ENCODE data around the gene TNFRSF19. TPM values are rescaled to one million over a fixed set of nuclear protein-coding genes. Genes with fewer than 3 reads are reported as not detected.
"Not testable (repeated sequence)": the region's sequence is repeated elsewhere in the genome, so short reads cannot be mapped to it uniquely, and the experiment has no call there.

Gene TNFRSF19
- 31.3 and 38.5 TPM in 2 replicates for total RNA-seq

GRCh38 chr13:23570099-23570920 lies at the start of gene TNFRSF19:
TSS of gene TNFRSF19 (plus strand) at chr13:23570412. CDS start at chr13:23590184, 19,772 bp downstream.
- peak; percentile 69 for DNase-seq (ENCODE audit: low read depth)
- no peak for TF ChIP-seq CTCF (IDR thresholded peaks at IDR 0.05; ENCODE audit: insufficient read depth, low read length, poor library complexity, severe bottlenecking)
- Histone ChIP-seq H3K36me3 (ENCODE audit: control insufficient read depth, insufficient read depth, low read length) (no peaks in the 10 kb centered on the region), H3K4me3 (ENCODE audit: low read depth, low read length) (peak within 1 kb of the TSS; percentile 25), H3K27me3 (ENCODE audit: control insufficient read depth, insufficient read depth, low read length) (no peaks in the 10 kb centered on the region)

- not testable (repeated sequence) for H3K4me3 ChIP-seq (ENCODE audit: low read depth, low read length); H3K27me3 ChIP-seq (ENCODE audit: control insufficient read depth, insufficient read depth, low read length); DNase-seq (ENCODE audit: low read depth); H3K36me3 ChIP-seq (ENCODE audit: control insufficient read depth, insufficient read depth, low read length)
Measured at GRCh38 chr13:23529926-23530325, 40.3 kb upstream of the TNFRSF19 start.

GRCh38 chr13:23531446-23531845 lies 38.8 kb upstream of the TNFRSF19 start:
- Histone ChIP-seq H3K27me3 (ENCODE audit: control insufficient read depth, insufficient read depth, low read length) (no peaks in the 10 kb centered on the region), H3K36me3 (ENCODE audit: control insufficient read depth, insufficient read depth, low read length) (no peaks in the 10 kb centered on the region), H3K4me3 (ENCODE audit: low read depth, low read length) (no peak overlapping the region)
- no peak for DNase-seq (ENCODE audit: low read depth)
- no peak for TF ChIP-seq CTCF (IDR thresholded peaks at IDR 0.05; ENCODE audit: insufficient read depth, low read length, poor library complexity, severe bottlenecking)

GRCh38 chr13:23534090-23534489 lies 36.1 kb upstream of the TNFRSF19 start:
- TF ChIP-seq CTCF (IDR thresholded peaks at IDR 0.05; ENCODE audit: insufficient read depth, low read length, poor library complexity, severe bottlenecking): no peak
- no peak overlapping the region for H3K4me3 ChIP-seq (ENCODE audit: low read depth, low read length)
- H3K27me3 ChIP-seq (ENCODE audit: control insufficient read depth, insufficient read depth, low read length): no peaks in the 10 kb centered on the region
- DNase-seq (ENCODE audit: low read depth): no peak
- H3K36me3 ChIP-seq (ENCODE audit: control insufficient read depth, insufficient read depth, low read length): no peaks in the 10 kb centered on the region

- no peaks in the 10 kb centered on the region for H3K36me3 ChIP-seq (ENCODE audit: control insufficient read depth, insufficient read depth, low read length)
- H3K4me3 ChIP-seq (ENCODE audit: low read depth, low read length): no peak overlapping the region
- TF ChIP-seq CTCF (IDR thresholded peaks at IDR 0.05; ENCODE audit: insufficient read depth, low read length, poor library complexity, severe bottlenecking): no peak
- H3K27me3 ChIP-seq (ENCODE audit: control insufficient read depth, insufficient read depth, low read length): no peaks in the 10 kb centered on the region
- DNase-seq (ENCODE audit: low read depth): no peak
Measured at GRCh38 chr13:23541221-23541824, 28.9 kb upstream of the TNFRSF19 start.

GRCh38 chr13:23544668-23545067 lies 25.5 kb upstream of the TNFRSF19 start:
- no peaks in the 10 kb centered on the region for H3K27me3 ChIP-seq (ENCODE audit: control insufficient read depth, insufficient read depth, low read length)
- H3K36me3 ChIP-seq (ENCODE audit: control insufficient read depth, insufficient read depth, low read length): no peaks in the 10 kb centered on the region
- DNase-seq (ENCODE audit: low read depth): no peak
- H3K4me3 ChIP-seq (ENCODE audit: low read depth, low read length): no peak overlapping the region
- TF ChIP-seq CTCF (IDR thresholded peaks at IDR 0.05; ENCODE audit: insufficient read depth, low read length, poor library complexity, severe bottlenecking): no peak

All from kidney epithelial cell (primary cell).